ENCODE results near the gene TOP2B.

The TOP2B gene

DNA sequence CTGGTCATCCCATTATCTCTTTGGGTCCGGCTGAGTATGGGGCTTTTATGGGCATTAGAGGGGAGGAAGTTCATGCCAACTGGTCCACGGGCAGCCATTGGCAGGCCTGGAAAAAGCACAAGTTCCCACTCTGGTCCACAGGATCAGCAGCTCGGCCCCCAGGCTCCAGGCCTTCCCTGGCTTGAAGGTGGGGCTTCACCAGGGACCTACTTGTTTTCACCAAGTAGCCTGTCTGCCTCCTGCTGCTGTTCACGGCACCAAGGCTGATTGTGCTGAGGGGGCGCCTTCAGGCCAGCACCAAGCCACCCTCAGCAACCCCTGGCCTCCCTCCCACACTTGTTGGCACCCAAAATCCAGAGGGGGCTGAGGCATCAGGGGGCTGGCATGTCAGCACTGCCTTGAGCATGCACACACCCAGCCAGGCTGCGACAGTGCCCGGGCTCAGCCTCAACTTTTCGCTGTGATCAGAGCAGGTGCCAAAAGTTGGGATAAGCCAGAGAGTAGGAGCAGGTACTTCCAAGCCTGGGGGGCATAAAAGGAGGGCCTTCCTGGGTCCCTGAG, 9.1 kb upstream of the TOP2B start:
- DNase-seq (ENCODE audit: low spot score) = no peak

DNA sequence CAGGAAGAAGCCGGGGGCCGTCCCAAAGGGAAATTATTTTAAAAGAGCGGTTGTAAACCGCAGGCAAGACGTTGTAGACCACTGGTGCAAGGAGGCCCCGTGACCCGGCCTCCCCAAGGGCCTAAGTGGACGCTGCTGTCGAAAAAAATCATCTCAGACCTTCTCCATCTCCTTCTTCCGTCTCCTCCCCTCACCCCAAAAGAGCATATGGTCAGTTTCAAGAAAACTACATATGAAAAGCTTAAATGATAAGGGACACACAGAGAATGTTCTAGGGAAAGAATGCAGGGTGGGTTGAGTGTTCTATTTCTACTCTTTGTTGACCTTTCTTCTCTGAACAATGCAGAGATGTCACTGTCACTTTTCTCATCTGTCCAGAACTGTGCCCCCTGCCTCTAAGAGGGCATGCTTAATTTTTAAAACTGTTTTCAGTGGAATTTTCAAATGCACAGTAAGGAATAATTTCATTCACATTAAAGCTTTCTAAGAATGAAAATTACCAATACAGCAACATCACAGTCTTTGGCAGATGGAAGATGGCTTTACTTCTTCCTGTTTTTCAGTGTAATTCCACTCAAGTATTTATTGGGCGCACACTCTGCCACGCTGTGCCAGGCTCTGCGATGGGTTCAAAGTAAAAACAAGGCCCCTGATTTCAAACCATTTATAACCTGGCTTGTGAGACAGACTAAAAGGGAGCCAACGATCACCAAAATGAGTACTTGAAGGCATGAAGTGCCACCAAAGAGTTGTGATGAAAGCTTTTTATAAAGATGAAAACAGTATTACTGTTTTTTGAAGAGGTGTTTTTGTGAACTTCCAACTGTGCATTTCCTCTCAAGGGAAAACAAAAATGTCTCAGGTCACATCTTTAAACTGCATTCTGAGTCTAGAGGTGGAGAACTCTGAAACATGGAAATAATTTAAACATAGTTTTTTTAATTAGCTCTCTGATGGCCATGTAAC, 891 bp upstream of the TOP2B start:
- peak; percentile 38 for DNase-seq (ENCODE audit: low spot score)

DNA sequence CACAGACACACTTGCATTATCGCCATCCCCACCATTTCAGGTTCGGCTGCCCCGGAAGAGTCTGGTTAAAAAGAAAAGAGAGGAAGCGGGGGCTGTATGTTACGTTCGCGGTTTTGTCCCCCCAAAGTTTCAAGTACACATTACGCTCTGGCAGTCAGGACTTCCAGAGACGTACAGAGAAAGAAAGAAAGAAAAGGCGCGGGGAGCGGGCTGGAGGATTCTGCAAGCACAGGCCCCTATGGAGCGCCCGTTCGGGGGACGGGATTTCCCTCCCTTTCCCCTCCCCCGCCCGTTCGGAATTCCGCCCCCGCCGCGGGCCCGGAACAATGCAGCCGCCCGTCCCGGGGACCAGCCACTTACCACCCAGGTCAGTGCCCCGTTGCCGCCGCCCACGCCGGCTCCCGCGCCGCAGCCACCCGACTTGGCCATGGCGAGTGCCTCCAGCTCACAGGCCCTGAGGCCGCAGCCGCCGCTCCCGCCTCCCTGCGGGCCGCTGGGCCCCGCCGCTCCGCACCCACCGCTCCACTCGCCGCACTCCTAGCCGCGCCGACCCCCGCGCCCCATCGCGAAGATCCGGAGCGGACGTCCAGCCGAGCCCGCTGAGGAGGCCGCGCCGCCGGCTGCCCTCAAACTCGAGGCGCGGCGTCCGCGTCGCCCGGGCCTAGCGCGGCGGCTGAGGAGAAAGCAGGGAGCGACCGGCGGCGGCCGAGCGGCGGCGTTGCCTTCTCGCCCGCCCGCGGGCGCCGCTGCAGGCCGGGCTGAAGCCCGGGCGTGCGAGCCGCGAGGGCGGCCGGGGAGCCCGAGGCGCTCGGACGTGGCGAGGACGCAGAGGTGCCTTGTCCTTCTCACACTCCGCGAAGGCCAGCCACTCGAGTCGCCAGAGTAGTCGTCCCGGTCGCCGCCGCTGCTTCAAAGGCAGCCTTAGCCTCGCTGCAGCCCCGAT, 567 bp downstream of the TOP2B start:
- peak; percentile 76 for DNase-seq (ENCODE audit: low spot score)

DNA sequence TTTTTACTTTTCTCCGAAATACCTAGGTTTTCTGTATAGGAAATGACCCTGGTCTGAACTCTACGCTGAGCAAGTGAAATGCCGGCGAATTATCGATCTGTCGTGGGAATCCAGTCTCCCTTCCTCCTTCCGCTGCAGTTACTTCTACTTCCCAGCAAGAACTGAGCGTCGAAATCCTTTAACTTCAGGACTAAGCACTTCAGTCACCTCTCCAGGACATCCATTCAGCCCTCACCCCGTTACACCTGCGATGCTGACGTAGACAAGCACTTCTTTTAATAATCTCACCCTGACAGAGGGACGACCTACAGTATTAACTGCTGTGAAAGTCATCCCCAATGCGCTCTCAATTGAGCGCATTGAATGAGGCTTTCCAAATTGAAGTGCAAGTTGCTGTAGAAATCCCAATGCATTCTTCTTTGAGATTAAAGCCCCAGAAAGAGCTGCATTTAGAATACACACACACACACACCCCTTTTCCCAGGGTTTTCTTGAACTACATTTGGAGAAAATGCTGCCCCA, 1.3 kb downstream of the TOP2B start:
- peak; percentile 37 for DNase-seq (ENCODE audit: low spot score)

DNA sequence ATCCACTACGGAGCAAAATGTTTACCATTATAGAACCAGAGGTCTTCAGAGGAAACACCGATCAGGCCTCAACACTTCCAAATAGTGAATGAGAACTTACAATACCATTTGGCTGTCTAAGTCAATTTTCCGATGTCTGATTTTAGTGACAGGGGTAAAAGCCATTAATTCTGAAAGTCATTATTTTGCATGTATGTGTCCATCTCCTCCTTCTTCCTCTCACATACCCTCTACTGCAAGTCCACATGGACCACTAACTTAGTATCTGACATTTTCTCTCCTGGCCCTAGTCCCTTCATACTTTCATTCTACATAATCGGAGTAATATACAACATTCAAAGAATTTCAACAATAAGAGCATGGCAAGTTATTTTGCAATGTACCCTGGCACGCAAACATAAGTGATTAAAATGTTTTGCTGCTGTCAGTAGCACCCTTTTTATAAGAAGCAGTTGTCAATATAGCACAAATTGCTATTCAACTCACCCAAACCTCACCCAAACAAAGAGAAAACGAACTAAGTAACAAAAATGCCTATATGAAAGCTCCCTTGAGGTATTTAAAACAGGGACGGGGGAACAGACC, 1.9 kb downstream of the TOP2B start:
- DNase-seq (ENCODE audit: low spot score) = no peak

DNA sequence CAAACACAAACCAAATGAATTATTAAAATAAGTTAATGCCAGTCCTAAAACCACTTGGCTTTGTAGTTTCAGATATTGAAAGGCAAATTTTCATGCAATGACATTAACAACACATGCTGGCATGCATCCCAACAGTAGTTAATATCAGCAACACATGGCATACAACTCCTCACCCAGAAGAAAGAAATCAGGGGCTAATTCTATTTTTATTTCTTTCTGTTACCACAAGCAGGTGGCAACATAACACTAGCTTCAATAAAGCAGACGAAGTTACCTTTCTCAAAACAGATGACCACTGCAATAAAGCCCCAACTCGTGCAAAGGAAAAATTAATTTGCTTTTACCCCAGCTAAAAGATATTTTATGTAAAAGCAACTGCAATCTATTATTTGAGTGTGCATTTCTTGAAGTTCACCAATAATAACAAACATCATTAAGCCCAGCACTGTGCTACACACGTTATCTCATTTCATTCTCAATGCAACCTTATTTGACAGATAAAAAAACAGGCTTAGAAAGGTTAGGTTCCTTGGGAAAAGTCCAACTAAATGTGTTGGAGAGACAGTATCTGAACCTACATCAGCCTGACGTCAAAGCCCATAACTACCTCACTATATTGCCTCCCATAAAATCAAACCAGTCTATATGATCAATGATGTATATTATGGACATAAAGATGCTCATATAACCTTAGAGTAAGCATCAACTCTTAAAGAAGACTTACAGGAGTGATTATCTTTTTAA, 2.8 kb downstream of the TOP2B start:
- peak; percentile 22 for DNase-seq (ENCODE audit: low spot score)

DNA sequence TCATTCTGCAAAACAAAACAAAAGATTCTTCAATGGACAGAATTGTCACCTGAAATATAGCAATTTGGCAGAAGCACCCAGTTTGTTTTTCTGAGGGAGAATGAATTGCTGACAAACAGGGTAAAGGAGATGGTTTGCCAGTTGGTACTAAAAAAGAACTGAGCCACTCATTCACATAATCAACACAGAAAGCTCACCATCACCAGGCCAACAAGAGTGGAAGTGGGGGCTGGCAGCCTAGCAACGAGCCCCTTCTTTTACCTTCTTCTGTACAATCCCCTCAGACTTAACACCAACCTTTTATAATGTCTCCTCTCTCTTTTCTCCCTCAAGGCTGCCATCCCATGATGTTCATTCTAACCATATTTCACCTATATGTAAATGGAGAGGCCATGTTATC, 5.9 kb downstream of the TOP2B start:
- no peak for DNase-seq (ENCODE audit: low spot score)

DNA sequence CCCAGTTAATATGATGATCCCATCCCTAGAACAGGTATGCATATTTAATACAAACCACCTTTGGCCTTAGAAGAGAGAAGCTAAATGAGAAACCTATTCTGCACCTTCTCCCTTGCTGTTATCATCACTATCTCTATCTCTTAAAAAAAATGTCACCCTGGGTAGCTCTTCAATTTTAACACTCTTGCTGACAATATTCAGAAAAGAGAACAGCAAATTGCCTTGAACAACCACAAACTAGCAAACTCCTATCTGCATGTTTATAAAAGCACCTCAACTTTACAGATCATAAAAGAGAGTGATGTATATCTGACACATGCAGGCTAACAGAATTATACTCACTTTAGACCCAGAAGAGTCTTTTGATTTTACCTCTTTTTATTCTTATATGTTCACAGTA, 7.4 kb downstream of the TOP2B start:
- DNase-seq (ENCODE audit: low spot score) = no peak

DNA sequence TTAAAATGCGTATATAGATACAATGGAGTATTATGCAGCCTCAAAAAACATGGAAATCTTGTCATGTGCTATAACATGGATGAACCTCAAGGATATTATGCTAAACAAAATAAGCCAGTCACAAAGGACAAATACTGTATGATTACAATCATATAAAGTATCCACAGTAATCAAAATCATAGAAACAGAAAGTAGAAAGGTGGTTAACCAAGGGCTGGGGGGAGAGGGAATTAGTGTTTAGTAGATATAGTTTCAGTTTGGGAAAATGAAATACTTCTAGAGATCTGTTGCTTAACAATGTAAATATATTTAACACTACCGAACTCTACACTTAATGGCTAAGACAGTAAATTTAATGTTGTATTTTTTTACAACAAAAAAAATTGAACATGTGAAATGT, 9.0 kb downstream of the TOP2B start:
- DNase-seq (ENCODE audit: low spot score) = no peak

DNA sequence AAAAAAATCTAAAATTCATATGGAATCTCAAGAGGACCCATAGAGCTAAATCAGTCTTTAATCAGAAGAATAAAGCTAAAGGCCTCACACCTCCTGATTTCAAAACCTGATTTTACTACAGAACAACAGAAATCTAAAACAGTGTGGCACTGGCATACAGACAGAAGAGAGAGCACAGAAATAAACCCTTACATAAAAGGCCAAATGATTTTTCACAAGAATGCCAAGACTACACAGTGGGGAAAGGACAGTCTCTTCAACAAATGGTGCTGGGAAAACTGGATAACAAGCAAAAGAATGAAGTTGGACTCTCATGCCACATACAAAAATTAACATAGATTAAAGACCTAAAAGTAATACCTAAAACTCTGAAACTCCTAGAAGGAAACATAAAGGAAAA, 10.1 kb downstream of the TOP2B start:
- no peak for DNase-seq (ENCODE audit: low spot score)

DNA sequence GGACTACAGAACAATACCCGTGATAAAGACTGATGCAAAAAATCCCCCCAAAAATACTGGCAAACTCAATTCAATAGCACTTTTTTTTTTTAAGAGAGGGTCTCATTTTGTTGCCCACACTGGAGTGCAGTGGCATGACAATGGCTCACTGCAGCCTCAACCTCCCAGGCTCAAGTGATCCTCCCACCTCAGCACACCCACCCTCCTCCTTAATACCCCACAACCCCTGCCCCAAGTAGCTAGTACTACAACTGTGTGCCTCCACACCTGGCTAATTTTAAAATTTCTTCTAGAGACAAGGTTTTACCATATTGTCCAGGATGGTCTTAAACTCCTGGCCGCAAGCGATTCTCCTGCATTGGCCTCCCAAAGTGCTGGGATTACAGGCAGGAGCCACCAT, 11.4 kb downstream of the TOP2B start:
- no peak for DNase-seq (ENCODE audit: low spot score)

DNA sequence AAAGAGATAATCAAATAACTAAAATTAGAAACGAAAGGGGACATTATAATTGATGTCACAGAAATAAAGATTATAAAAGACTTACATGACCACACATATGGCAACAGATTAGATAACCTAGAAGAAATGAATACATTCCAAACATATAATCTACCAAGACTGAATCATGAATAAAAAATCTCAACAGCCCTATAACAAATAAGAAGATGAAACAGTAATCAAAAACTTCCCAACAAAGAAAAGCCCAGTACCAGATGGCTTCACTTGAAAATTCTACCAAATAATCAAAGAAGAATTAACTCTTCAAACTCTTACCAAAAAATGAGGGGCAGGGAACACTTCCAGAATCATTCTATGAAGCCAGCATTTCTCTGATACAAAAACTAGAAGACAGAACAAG, 11.8 kb downstream of the TOP2B start:
- DNase-seq (ENCODE audit: low spot score) = no peak

DNA sequence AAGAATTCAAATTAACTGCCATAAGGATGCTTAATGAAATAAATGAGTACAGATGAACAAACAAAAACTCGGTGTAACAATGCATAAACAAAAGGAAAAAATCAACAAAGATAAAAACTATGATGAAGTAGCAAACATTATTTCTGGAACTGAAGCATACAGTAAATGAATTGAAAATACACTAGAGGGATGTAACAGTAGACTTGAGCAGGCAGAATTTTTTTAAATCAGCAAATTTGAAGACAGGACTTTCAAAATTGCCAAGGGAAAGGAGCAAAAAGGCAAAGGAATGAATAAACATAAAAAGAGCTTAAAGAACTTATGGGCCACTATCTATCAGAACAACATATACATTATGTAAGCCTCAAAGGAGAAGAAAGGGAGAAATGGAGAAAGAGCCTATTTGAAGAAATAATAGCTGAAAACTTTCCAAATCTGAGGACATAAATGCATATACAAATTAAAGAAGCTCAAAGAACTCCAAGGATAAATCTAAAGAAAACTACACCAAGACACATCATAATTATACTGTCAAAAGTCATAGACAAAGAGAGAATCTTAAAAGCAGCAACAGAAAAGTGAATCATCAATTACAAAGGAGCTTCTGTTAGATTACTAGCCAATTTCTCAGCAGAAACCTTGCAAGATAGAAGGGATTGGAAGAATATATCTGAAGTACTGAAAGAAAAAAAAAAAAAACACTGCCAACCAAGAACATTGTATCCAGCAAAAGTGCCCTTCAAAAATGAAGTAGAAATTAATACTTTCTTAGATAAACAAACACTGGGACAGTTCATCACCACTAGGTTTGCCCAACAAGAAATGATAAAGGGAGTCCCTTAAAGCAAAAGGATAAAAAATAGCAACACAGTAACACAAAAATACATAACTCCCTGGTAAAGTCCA, 15.5 kb downstream of the TOP2B start:
- DNase-seq (ENCODE audit: low spot score) = no peak

DNA sequence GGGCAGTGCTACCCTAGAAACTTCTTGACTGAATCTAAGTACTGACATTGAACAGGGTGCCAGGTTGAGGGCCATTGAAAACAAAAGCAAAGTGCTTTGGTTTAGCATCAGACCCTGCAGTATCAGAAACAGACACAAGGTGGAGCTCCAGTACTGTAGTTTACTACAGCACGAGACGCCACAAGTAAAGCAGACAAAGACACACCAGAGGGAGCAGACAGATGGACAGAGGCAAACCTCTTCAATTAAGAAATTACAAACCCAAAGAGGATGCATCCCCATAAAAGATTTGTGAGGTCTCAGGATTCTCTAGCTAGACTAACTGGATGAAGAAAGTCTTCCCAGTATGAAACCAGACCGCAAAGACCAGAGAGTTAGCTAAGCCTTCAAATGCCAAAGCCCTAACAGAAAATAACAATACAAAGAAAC, 16.6 kb downstream of the TOP2B start:
- peak; percentile 82 for DNase-seq (ENCODE audit: low spot score)

DNA sequence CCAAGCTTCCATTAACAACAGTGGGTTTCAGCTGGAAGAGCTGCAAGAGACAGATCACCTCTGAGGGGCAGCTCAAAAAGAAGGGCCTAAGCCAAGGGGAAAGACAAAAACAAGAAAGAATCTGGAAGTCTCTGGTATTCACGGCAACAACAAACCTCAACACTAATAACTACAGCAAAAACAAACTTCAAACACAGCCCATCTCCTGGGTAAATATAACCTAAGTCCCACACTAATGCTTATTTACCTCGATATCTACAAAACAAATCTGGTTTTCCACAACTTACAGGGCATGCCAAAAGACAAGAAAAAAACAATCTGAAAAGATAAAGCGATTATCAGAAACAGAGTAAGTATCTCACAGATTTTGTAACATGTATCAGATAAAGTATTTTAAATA, 29.7 kb downstream of the TOP2B start:
- DNase-seq (ENCODE audit: low spot score) = no peak

DNA sequence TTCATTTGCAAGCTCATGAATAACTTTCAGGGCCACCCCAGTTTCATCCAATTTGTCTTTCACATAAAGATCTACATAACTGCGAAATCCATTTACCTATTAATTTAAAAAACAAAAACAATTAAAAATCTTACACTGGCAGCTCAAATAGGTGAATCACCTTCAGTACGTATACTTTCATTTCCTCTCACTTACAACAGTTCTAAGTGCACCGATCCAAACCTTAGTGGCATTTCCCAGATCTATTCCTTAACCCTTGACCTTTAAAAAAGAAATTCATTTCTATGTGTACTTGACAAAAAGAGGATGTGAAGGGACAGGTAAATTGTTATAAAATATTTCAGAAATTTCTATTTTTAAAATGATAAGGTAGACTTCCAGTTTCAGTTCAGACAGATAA, 30.8 kb downstream of the TOP2B start:
- no peak for DNase-seq (ENCODE audit: low spot score)

DNA sequence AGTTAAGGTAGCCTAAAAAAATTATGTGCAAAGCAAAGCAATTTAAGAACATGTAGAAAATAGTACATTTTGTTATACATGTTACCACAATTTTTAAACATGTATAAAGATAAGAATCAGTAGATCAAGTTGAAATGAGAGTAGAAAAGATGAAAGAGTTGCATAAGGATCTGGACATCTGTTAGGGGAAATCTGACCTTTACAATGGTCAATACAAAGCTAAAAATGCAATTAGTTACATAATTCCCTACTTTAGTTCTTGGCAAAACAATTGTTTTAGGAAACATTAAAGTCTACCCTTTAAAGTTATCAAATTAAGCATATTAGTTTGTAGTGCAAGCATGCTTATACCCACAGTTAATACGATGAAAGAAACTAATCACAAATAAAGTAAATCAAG, 32.7 kb downstream of the TOP2B start:
- no peak for DNase-seq (ENCODE audit: low spot score)

DNA sequence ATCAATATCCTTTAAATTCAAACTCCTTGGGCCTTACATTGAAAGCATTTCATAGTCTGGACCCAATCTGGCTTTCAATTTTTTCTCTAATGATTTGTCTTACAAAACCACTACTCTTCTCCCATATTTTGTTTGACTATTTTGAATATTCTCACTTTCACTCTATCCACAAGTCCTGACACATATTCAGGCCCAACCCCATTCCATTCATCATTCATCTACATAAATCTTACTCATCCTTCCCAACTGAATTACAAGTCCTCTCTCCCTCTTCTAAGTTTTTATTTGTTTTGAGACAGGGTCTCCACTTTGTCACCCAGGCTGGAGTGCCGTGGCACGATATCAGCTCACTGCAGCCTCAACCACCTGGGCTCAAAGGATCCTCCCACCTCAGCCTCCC, 43.6 kb downstream of the TOP2B start:
- DNase-seq (ENCODE audit: low spot score) = no peak

DNA sequence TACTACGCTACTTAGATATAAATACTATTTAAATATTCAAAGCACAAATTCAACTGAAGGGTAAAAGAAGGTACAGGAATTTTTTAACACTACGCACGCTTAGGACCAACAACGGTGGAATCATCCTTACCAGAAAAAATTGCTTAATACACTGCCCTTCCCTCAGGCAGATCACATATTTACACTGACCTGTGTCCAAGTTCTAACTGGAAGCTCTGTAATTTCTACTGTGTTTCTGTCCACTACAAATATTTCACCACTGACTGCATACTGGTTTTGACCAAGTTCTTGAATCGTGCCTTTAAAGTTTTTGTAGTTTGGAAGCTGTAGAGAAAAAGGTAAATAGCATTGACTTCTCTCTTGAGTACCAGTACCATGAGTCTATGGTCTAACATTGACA, 44.2 kb downstream of the TOP2B start:
- DNase-seq (ENCODE audit: low spot score) = no peak

DNA sequence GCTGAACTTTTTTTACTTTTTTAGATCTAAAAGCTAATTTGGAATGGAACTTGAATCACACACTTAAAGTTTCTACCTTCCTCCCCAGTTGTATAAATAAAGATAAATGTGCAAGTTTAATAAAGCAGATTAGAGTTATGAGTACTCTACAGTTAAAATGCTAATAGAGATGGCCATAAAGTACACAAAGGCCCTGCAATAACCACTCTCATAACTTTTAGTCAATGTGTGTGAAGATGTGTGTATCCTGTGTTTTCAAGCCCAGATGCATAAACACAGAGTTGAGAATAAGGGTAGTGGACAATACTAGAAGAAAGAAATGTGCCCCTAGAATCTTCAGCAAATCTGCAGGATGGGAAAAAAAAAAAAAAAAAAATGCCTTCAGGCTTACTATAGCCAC, 45.3 kb downstream of the TOP2B start:
- no peak for DNase-seq (ENCODE audit: low spot score)
